ENCODE measurements around the gene BMAL2. TPM values are rescaled to one million over a fixed set of nuclear protein-coding genes. Genes with fewer than 3 reads are reported as not detected.

BMAL2 gene
- total and polyA plus RNA-seq, 2 experiments from 2014 or later, result 5.5 to 18.2 TPM

- TF ChIP-seq EZH2phosphoT487 (IDR thresholded peaks at IDR 0.05; ENCODE audit: unreplicated experiment) (no peak), STAT1 (IDR thresholded peaks at IDR 0.05; ENCODE audit: unreplicated experiment) (no peak), ZNF331 (CRISPR knock-in tag; IDR thresholded peaks at IDR 0.05; ENCODE audit: low read depth) (no peak)
Observed at GRCh38 chr12:27338473-27338872, 5.8 kb downstream of the BMAL2 start (continued).

DNA sequence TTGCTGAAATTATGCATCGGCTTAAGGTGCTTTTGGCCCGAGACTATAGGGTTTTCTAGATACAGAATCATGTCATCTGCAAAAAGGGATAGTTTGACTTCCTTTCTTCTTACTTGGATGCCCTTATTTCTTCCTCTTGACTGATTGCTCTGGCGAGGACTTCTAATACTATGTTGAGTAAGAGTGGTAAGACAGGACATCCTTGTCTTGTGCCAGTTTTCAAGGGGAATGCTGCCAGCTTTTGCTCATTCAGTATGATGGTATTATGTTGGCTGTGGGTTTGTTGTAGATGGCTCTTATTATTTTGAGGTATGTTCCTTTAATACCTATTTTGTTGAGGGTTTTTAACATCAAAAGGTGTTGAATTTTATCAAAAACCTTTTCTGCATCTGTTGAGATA lies 8.3 kb downstream of the BMAL2 start:
- no peaks in the 10 kb centered on the region for H3F3A ChIP-seq (replicated peaks; ENCODE audit: low read depth)
- H3K36me3 ChIP-seq (ENCODE audit: insufficient read depth), result no peaks in the 10 kb centered on the region
- Mint-ChIP-seq H3K27ac (no peak overlapping the region), H3K27me3 (ENCODE audit: insufficient read depth, low read depth, poor library complexity) (peaks cover 3% of the 10 kb centered on the region), H3K4me1 (peaks cover 35% of the 10 kb centered on the region), H3K36me3 (ENCODE audit: low read depth) (no peaks in the 10 kb centered on the region), H3K9me3 (no peaks in the 10 kb centered on the region), H3K4me3 (no peak overlapping the region)
- H3K79me2 ChIP-seq (replicated peaks; ENCODE audit: insufficient read depth), result peaks cover 67% of the 10 kb centered on the region
- H2AFZ ChIP-seq, result no peak overlapping the region
- H4K20me1 ChIP-seq (replicated peaks; ENCODE audit: insufficient read depth), result peaks cover 6% of the 10 kb centered on the region; the same call in 1 of the 2 replicates
- ATAC-seq (no peak), DNase-seq (ENCODE audit: low spot score) (no peak)
- no peaks in the 10 kb centered on the region for H3K27me3 ChIP-seq (ENCODE audit: insufficient read depth)
- H3K27ac ChIP-seq (ENCODE audit: low read depth), result no peak overlapping the region
- H3K4me1 ChIP-seq (ENCODE audit: insufficient read depth), result peaks cover 25% of the 10 kb centered on the region
- H3K4me2 ChIP-seq, result no peak overlapping the region
- no peak for TF ChIP-seq STAT1 (IDR thresholded peaks at IDR 0.05; ENCODE audit: unreplicated experiment)
- TF ChIP-seq, protein P1, sequence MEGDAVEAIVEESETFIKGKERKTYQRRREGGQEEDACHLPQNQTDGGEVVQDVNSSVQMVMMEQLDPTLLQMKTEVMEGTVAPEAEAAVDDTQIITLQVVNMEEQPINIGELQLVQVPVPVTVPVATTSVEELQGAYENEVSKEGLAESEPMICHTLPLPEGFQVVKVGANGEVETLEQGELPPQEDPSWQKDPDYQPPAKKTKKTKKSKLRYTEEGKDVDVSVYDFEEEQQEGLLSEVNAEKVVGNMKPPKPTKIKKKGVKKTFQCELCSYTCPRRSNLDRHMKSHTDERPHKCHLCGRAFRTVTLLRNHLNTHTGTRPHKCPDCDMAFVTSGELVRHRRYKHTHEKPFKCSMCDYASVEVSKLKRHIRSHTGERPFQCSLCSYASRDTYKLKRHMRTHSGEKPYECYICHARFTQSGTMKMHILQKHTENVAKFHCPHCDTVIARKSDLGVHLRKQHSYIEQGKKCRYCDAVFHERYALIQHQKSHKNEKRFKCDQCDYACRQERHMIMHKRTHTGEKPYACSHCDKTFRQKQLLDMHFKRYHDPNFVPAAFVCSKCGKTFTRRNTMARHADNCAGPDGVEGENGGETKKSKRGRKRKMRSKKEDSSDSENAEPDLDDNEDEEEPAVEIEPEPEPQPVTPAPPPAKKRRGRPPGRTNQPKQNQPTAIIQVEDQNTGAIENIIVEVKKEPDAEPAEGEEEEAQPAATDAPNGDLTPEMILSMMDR (conservative IDR thresholded peaks at IDR 0.05; ENCODE audit: low read depth in 2 of 2), result no peak
- no peak for TF ChIP-seq EZH2phosphoT487 (IDR thresholded peaks at IDR 0.05; ENCODE audit: unreplicated experiment)
- TF ChIP-seq ZNF331 (CRISPR knock-in tag; IDR thresholded peaks at IDR 0.05; ENCODE audit: low read depth), result no peak
- TF ChIP-seq POLR2AphosphoS5 (IDR thresholded peaks at IDR 0.05; ENCODE audit: low read depth), result no peak
- no peak for TF ChIP-seq NANOG (IDR thresholded peaks at IDR 0.05; ENCODE audit: borderline replicate concordance)
- no peak for TF ChIP-seq ZNF462 (CRISPR knock-in tag; IDR thresholded peaks at IDR 0.05)
- TF ChIP-seq REST (IDR thresholded peaks at IDR 0.05; ENCODE audit: unreplicated experiment), result no peak
- no peak for TF ChIP-seq JUNB (IDR thresholded peaks at IDR 0.05; ENCODE audit: unreplicated experiment)
- H3K9me2 ChIP-seq (ENCODE audit: insufficient read depth), result no peaks in the 10 kb centered on the region
- no peak overlapping the region for H3K4me3 ChIP-seq
